ENCODE results near the gene AUNIP.

Gene AUNIP

DNA sequence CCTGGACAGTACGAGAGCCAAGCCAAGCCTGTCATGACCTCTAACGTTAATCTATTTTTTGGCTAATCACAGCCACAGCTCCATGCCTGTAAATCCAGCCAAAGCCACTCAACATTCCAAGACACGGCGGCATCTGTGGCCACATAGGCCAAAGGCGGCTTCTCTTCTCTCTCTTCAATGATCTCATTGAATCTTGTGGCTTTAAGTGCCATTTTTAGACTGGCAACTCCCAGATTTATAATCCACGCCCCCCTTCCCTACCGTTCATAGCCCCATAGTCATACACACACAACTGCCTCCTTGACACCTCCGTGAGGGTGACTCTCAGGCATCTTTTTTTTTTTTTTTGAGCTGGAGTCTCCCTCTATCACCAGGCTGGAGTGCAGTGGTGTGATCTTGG is 64.9 kb downstream of the AUNIP start:
- DNase-seq (ENCODE audit: low read depth), result no peak

DNA sequence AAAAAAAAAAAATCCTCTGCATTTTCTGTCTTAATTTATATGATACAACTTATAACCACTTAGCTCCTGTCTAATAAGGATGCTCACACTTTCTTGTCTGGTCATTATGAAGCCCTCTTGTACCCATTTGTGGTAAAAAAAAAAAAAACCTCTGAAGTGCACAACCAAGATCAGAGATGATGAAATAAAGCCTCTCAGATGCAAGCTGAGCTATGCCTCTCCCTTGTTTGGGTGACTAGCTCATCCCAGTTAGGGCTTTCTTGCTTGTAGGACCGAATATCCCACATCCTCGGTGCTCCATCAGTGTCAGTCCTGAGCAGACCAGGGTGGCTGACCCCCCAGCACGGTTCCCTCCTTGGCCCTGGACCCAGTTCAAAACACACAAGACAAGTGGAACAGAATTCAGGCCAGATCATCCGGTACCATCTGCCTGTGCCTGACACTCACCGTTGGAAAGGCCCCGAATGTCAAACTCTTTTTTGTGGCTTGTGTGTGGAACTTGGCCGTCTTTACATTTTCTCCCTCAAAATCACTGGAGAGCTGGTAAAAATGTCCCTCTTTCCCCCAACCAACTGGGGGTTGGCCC is 65.6 kb downstream of the AUNIP start:
- no peak for DNase-seq (ENCODE audit: low read depth)

- DNase-seq (ENCODE audit: low read depth), result no peak
These were observed 67.1 kb downstream of the AUNIP start for GRCh38 chr1:25792115-25792514.

GRCh38 chr1:25790472-25790871 is 68.8 kb downstream of the AUNIP start:
- no peak for DNase-seq (ENCODE audit: low read depth)

- DNase-seq (ENCODE audit: low read depth), result no peak
These were observed 71.5 kb downstream of the AUNIP start for GRCh38 chr1:25787760-25788166.

DNA sequence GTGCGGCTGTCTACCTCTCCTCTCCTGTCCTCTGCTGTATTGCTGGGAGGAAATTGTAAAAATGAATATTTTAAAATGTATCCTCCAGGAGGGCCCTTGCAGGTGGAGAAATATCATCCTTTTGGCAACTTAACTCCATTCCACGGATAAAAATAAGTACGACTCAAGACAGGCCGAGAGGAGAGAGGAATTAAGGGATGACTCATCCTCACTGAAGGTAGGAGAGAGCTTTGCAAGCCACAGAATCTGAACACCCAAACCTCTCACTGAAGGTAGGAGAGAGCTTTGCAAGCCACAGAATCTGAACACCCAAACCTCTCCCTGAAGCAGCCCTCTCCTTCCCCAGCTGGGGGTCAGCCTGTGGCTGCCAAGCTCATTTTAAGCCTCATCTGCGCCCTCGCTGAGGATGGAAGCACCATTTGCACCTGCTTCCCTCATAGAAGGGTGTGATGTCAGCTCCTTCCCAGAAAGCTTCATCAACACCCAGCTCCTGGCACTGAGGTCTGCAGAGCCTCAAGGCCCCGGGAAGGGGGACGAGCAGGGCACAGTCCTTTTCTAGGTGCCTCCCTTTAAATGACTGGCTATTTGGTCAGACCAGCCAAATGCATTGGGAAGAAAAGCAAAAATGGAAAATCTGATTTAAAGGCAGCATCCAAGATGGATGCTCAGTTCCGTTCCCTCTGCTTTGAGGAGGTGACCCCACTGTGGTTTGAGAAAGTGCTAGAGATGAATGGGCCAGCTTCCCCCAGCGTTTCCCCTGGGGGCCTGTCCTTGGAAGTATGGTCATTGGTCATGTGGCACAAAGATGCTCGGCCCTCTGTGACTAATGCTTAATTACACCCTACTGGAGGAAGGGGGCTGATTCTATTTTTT is 72.1 kb downstream of the AUNIP start:
- no peak for DNase-seq (ENCODE audit: low read depth)

GRCh38 chr1:25785333-25786067 is 73.8 kb downstream of the AUNIP start:
- DNase-seq (ENCODE audit: low read depth), result no peak

DNA sequence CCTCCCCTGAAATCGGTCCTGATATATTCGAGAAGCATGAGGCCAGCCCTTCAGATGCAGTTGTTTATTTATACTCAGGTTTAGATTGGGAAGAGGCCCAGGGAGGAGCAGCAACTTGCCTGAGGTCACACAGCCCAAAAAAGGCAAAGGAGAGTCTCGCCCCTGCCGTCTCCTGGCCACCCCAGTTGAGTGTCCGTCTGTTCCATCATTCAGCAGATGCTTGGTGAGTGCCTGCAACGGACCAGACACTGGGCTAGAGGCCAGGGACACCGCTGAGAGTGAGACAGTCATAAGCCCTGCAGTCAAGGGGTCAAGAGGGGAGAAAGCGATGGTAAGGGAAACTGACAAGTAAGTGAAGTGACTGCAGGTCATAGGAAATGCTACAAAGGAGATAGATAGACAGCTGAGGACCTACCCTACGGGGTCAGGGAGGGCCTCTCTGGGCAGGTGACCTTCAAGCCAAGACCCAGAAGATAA is 74.6 kb downstream of the AUNIP start:
- DNase-seq (ENCODE audit: low read depth), result no peak
